GM03348 (cell line): Measurements from ENCODE around the gene COMMD1.
"Not testable (repeated sequence)": the region's sequence is repeated elsewhere in the genome, so short reads cannot be mapped to it uniquely, and the experiment has no call there.

Experiments
- DNase-seq: peaks from one replicate; pipeline ENCODE4 v3.0.0; 2012; ENCODE audit warnings: low spot score

Gene COMMD1

DNA sequence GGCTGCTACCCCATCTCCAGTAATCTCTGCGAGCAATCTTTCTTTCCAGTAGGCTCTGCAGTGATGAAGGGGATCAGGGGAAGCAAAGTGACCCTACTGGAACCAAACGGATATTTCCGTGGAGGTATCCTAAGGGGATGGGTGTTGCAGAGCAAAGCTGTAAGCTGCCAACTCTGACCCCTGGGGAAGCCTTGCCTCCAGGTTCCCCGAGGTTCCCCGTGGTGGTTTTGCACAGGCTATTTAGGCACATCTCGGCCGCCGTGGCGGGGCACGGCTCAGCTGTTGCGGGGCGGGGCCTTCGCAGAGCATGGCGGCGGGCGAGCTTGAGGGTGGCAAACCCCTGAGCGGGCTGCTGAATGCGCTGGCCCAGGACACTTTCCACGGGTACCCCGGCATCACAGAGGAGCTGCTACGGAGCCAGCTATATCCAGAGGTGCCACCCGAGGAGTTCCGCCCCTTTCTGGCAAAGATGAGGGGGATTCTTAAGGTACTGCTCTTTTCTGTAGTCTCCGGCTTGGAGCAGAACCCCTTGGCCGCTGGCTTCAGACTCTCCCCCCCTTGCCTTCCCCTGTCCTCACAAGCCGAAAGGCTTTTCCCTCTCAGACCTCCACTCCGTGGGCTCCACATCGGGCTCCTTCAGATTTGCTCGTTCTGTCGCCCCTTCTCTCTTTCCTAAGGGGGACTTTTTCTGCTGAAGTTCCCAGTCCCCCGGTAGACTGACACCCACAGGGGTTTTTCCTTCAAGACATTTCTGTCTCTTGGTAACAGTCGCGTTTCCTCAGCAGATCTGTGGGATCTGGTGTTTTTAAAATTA lies at the start of gene COMMD1:
Gene COMMD1, plus strand, starts transcription at position 303 of the 814 bp plus-strand sequence. Its CDS starts 5 bp downstream, at position 308.
- peak; percentile 91 for DNase-seq

DNA sequence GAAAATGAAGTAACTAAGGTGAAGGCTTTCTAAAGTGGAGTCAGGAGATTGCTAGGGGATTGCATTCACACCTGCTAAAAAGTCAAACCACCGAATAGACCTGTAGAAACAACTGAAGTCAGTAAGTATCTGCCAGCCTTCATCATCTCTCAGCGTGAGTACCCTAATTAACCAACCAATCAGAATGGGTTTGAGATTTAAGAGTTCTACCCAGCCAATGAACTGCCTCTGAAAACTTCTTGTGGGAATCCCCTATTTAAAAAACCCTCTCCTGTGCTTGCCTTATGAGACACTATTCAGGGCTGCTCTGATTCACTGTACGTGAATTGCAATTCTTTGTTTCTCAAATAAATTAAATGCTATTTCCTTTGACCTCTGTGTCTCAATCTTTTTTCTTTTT lies 48.2 kb upstream of the COMMD1 start:
- DNase-seq, result no peak

DNA sequence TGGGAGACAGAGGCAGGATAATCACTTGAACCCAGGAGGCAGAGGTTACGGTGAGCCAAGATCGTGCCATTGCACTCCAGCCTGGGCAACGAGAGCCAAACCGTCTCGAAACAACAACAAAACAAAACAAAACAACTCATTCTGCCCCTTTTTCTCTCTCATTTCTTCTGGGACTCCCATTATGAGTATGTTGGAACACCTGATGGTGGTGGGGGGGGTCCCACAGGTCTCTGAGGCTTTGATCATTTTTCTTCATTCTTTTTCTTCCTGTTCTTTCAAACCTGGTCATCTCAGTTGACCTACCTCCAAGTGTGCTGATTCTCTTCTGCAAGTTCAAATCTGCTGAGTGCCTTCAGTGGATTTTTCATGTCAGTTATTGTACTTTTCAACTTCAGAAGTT lies 43.4 kb upstream of the COMMD1 start:
- no peak for DNase-seq

DNA sequence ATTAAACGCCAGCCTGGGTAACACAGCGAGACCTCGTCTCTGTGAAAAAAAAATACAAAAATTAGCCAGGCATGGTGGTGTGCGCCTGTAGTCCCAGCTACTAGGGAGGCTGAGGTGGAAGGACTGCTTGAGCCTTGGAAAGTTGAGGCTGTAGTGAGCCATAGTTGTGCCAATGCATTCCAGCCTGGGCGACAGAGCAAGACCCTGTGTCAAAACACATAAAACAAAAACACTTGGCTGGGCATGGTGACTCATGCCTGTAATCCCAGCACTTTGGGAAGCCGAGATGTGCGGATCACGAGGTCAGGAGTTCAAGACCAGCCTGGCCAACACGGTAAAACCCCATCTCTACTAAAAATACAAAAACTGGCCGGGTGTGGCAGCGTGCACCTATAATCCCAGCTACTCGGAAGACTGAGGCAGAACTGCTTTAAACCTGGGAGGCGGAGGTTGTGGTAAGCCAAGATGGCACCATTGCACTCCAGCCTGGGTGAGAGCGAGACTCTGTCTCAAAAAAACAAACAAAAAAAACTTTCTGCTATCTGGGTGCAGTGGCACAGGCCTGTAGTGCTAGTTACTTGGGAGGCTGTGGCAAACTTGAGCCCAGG lies 38.9 kb upstream of the COMMD1 start:
- not testable (repeated sequence) for DNase-seq

DNA sequence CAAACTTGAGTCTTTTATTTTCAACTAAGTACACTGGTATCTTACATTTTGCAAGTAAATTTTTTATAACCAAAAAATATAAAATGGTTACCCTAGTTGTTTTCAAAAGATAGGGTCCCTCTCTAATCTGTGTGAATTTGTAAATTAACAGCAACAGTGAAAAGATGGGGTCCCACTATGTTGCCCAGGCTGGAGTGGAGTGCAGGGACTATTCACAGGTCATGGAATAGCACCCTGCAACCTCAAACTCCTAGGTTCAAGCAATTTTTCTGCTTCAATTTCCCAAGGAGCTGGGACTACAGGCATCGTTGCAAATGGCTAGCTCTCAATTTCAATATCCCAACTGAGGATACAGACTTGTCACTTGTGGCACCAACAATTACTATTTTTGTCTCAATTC lies 29.1 kb upstream of the COMMD1 start:
- no peak for DNase-seq

DNA sequence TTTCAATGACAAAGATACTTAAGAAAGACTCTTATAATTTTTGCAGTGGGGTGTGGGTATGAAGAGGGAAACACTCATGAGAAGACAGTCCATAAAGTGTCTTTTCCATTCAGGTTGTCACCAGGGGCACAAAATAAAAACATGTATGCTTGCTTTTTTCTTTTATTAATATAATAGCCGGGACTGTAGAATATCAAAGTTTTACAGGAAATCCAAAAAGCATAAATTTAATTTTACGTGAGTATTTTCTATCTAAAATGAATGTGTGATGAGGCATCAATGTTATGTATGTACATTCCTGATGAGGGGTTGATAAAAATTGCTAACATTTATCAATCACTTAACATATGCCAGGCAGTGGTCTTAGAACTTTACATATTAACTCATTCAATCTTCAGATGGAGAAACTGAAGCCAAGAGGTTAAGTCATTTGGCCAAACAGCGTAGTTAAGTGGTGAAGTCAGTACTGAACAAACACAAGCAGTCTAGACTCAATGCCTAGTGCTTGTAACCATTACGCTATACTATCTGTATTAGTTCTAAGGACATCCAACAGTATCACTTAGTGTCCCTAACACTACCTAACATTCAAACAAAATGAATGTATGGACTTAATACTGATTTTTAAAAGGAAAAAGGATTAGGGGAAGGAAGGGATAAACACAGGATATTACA lies 27.8 kb upstream of the COMMD1 start:
- no peak for DNase-seq

DNA sequence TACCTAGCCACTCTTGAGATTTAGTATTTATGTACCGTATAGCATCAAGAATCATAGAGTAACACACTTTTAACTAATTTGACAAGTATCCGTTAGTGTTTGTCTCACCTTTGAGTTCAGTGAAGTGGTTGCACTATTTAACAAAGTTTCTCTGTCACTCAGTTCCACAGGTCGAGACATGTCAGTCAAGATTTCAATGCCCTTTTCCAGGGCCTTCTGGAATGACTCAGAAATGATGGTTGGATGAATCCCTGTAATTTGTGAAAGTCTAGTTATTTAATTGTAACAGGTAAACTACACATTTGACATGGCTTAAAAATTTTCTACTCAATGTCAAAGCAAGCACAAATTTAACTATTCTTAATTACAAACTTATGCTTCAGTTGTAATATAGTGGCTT lies 26.7 kb upstream of the COMMD1 start:
- DNase-seq, result no peak

DNA sequence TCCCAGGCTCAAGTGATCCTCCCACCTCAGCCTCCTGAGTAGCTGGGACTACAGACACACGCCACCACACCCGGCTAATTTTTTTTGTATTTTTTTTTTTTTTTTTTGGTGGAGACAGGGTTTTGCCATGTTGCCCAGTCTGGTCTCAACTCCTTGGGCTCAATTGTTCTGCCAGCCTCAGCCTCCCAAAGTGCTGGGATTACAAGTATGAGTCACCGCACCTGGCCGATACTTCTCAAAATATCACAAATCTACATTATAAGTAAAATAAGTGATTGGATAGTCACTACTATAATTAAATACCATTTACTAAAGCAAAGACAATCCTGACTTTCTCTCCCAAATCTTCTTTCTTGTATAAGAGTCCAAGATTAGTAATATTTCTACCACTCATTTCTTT lies 26.1 kb upstream of the COMMD1 start:
- not testable (repeated sequence) for DNase-seq

DNA sequence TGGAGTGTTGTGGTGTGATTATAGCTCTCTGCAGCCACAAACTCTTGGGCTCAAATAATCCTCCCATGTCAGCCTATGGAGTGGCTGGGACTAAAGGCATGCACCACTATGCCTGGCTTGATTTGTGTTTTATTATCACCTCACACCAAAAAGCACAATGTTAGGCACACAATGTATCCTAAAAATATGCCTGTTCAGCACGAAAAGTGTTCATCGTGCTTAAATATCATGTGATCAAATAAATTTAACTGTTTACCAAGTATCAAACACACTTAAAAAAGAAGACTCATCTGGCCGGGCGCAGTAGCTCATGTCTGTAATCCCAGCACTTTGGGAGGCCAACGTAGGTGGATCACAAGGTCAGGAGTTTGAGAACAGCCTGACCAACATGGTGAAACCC lies 22.6 kb upstream of the COMMD1 start:
- DNase-seq, result no peak

DNA sequence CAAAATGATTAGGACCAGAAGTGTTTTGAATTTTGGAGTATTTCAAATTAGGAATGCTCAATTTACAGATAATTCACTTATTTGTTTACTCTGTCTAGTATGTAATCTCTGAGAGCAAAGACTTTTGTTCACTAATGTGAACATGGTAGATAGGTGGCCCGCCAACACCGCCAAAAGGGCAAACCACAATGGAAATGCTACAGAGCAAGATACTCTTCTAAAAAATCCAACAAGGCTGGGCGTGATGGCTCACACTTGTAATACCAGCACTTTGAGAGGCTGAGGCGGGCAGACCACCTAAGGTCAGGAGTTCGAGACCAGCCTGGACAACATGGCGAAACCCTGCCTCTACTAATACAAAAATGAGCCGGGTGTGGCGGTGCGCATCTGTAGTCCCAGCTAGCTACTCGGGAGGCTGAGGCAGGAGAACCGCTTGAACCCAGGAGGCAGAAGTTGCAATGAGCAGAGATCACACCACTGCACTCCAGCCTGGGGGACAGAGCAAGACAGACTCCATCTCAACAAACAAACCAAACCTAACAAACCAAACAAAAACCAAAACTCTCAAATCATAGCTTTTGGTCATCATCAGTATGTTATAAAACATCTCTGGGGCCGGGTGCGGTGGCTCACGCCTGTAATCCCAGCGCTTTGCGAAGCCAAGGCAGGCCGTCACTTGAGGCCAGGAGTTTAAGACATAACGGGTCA lies 19.4 kb upstream of the COMMD1 start:
- no peak for DNase-seq

DNA sequence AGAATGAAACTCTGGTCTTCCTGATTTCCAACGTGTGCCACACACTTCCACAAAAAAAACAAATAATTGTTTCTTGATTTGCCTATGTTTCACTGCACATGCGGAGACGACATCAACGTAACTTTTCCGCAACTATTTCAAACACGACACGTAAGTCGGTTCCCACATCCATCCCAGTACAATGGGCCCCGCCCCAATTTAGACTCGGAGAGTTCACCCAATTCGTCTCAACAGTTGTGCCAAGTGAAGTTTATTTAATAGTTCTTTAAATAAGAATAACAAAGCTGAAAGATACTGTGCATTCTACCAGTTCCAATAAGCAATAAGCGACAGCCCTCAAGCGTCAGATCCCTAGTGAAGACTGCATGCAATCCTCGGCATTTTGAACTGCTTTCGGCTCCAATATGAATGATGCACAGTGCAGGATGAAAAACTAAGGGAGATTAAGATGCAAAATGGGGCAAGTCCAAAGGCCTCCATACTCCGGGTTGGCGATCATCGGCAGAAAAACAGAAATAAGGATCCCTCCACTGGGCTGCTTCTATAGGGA lies 17.7 kb upstream of the COMMD1 start:
- DNase-seq, result peak; percentile 48

DNA sequence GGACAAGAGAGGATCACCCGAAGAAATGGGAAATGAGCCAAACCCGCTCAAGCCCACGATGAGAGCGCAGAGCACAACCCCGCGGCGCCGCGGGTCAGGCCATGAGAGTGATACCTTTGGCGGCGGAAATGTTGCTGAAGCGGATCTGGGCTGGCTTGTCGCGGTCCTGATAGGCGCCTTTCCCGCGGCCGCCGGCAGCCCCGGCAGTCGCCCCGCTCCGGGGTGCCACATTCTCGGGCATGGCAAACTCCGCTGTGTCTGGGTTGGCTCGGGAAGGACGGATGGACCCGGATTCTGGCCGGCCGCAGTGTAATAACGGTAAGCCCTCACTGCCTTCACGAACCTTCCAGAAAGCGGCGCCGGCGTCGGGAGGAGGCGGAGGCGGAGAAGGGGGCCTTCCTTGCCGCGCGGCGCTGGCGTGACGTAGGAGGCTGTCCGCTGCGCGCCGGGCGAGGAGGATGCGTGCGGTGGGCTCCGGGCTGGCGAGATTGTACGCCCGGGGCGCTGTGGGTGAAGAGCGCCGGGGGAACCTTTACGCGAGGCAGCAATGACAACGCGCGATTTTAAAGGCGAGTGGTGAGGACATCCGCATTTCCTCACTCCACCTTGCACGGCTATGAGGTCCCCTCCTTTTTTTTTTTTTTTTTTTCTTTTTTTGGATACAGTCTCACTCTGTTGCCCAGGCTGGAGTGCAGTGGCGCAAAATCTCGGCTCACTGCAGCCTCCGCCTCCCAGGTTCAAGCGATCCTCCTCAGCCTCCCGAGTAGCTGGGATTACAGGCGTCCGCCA lies 17.0 kb upstream of the COMMD1 start, which contains the start of gene CCT4:
Gene CCT4, minus strand, starts transcription at position 390 of the 789 bp plus-strand sequence. Its CDS starts 149 bp downstream, at position 241.
- DNase-seq, result peak; percentile 92

DNA sequence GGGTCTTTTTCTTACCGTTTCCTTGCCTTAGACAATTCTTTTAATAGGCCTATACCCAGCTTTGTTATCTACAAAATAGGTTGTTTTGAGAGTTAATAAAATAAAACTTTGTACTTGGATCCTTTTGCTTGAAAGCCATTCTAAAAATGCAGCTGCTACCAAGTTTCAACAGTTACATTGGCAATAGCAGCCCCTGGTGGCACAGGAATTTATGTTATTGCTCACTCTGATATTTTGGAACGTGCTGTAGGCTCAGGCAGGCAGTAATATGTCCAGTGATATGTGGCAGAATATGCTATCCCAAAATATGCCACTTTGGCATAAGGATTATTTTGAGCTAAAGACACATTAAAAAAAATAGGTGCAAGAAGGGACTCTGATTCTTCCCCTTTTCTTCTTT lies 6.7 kb upstream of the COMMD1 start:
- DNase-seq, result peak; percentile 27

DNA sequence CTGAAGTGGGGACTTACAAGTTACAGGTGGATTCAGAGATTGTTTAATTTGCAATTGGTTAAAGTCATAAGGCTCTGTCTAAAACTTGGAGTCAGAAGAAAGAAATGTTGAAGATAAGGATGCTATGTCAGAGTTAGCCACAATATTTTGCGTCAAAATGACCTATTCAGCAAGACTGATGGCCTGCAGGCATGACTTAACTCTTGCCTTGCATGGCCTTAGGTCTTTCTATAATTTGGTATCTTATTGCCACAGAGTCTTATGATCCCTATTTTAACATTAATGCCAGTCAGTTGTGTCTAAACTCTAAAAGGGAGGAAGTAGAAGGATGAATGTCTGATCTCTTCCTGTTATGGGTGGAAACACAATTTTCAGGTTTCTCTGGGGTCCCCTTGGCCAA lies 5.2 kb upstream of the COMMD1 start:
- no peak for DNase-seq

DNA sequence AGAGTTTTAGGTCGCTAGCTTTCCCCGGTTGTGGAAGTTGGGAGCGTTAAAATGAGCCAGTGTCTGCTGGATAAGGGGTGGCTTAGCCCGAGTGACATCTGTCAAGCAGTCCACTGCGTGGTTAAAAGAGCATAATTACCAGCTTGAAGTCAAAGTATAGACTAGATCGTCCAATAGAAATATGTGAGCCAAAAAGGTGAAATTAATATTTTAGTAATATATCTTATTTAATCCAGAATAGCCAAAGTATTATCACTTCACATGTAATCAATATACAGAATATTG lies 654 bp downstream of the COMMD1 start:
- no peak for DNase-seq

DNA sequence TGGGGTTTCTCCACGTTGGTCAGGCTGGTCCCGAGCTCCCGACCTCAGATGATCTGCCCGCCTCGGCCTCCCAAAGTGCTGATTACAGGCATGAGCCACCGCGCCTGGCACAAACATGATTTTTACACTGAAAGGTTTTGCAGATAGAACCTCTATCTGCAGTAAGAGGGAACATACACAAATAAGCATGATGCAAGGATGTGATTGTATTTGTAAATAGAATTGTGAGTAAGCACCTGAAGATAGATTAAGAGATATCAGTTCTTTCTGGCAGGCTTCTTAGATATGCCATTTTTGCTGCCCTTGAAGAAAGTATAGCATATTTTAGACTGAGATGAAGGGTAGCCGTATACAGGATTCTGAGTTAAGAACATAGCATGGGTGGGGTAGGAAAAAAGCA lies 3.6 kb downstream of the COMMD1 start:
- no peak for DNase-seq

DNA sequence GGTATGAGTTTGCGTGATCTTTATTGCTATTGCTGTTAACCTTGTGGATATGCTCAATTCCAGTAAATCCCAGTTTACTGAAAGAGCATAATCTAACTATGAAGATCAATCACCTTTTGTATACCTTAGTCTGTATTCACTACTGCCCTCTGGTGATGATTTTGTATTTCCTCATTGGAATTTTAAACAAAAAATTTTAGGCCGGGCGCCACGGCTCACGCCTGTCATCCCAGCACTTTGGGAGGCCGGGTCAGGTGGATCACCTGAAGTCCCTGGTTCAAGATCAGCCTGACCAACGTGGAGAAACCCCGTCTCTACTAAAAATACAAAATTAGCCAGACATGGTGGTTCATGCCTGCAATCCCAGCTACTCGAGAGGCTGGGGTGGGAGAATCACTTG lies 5.1 kb downstream of the COMMD1 start:
- DNase-seq, result peak; percentile 13

DNA sequence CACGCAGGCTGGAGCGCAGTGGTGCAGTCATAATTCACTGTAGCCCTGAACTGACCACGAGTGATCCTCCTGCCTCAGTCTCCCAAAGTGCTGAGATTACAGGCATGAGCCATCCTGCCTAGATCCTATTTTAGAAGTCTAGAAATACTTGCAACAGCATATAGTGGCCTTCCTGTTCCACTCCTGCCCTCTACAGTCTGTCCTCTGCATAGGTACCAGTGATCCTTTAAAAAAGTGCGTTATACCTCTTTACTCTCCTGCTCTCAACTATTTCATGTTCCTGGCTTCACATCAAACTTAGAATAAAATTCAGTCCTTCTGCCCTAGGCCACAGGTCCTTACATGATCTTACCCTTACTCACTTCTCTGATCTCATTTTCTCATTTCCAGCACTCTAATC lies 6.0 kb downstream of the COMMD1 start:
- no peak for DNase-seq

DNA sequence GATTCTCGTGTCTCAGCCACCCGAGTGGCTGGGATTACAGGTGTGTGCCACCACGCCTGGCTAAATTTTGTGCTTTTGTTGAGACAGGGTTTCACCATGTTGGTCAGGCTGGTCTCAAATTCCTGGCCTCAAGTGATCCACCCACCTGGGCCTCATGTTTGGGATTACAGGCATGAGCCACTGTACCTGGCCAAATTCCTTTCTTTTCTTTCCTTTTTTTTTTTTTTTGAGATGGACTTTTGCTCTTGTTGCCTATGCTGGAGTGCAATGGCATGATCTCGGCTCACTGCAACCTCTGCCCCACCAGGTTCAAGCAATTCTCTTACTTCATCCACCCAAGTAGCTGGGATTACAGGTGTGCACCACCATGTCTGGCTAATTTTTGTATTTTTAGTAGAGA lies 9.3 kb downstream of the COMMD1 start:
- DNase-seq, result not testable (repeated sequence)

DNA sequence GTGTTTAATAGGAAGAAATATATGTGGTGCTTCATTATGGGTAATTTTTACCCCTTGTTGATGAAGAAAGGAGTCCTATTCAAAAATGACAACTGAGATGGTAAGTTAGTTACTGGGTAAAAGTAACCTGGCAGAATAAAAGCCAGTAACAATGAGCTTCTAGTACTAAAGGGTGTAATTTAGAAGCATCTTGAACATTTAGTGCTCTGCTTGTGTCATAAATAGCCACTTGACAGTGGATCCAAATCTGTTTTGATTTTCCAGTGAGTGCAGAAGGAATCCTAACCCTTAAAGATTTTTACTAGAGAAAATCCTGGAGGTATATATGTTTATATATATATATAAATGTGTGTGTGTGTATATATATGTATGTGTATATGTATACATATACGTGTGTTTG lies 15.1 kb downstream of the COMMD1 start:
- DNase-seq, result no peak

DNA sequence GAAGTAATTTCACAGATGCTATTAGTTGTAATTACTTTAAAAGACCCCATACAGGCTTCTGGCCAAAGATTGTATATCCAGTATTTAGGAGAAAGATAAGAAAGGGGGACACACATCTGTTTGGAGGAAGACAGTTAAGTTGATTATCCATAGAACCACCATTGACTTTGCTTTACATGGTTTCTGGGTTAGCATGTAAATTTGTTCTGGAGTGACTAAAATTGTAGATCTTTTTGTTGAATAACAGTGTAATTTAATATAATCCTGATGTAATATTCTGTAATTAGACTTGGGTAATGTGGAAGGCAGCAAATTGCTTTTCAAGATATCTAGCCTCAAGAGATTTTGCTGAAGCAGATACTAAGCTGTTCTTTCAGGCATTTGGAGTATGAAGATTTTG lies 17.2 kb downstream of the COMMD1 start:
- DNase-seq, result no peak
